GM19397 (cell line): ENCODE measurements around the gene MYO3A.

ENCODE experiments used
- ATAC-seq: cut with Tn5 transposase; IDR thresholded peaks from one replicate; pipeline ENCODE4 v1.9.1; 2021; ENCODE audit warnings: mild to moderate bottlenecking, moderate library complexity; ENCODE audit not compliant: unreplicated experiment

MYO3A gene

DNA sequence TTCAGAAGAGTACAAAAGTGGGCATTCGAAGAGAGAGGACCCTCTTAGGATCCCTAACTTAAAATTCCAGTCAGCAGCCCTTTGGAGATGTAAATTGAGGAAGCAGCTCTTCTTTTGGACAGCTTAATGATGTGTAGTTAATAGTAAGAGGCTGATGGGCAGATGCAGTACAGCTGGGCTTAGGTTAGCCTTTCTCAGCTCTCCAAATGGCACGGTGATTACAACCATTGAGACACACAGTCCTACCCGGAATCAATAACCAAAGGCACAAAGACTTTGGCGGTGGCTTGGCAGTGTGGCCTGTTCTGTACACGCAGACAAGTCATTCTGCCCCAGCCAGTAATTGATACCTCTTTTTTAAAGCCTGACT lies 309.3 kb downstream of the MYO3A start:
- no peak for ATAC-seq

DNA sequence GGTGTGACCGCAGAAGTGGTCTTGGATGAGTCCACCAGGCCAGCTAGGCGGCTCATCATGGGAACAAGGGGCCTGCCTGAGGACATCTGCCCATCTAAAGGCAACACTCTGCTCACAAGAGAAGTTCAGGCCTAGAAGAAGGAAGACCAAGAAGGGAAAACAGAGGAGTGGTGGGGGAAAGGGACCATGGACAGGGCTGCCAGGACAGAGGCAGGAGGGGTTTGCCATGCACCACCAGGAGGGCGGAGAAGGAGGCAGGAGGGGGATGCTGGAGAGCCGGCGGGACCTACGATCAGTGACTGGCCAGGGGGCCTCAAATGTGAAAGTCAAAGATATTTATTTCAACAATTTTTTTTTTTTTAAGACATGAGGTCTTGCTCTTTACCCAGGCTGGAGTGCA lies 315.7 kb downstream of the MYO3A start:
- no peak for ATAC-seq

DNA sequence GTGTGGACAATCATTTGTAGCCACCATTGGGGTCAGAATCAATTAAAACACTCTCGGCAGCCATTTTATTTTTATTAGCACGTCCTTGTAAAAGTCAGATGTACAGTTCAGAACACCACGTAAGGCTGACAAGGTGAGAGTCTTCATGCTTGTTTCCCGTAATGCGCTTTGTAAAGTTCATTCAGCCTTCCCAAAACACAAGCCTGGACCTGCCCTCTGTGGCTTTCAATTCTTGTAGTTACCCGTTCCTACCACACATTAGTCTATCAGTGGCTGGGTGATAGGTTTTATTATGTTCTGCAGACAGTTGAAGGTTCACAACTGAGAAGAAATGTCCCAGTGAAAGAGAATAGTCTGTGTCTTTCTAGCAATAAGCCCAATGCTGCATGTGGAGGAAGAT lies 317.9 kb downstream of the MYO3A start:
- no peak for ATAC-seq

DNA sequence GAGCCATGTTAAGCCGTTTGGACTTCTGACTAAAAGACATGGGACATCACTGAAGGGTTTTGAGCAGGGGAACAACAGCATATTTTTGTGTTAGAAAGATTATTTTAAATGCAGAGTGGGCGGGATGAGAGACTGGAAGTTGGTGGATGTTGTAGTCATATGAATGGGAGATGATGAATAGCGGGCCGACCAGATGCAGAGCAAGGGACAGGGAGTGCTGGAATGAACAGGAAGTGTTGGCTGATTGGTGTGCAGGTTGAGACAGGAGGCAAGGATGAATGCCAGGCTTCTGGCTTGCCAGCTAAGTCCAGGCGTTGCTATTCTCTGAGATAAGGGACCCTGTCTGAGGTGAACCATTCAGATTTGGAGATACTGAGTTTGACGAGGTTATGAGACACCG lies 320.6 kb downstream of the MYO3A start:
- no peak for ATAC-seq

DNA sequence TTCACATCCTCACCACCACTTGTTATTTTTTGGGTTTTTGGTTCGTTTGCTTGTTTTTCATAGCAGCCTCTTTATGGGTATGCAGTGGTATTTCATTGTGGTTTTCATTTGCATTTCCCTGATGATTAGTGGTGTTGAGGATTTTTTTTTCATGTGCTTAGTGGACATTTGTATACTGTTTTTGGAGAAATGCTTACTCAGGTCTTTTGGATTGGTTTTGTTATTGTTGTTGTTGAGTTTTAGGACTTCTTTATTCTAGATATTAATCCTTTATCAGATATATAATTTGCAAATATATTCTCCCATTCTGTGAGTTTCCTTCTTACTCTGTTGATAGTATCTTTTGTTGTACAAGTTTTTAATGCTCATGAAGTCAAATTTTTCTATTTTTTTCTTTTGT lies 325.3 kb downstream of the MYO3A start:
- ATAC-seq = no peak
